SK-N-SH treated with all-trans-retinoic acid at 6 μM for 48 hours (cell line): ENCODE measurements around the gene FARS2.

Experiments used
- ATAC-seq: fragments of 200-7000 bp; cut with Tn5 transposase; 3 replicates; pipeline ENCODE4 v1.9.1; 2020; ENCODE audit warnings: mild to moderate bottlenecking, moderate library complexity
- BACH2 ChIP-seq: fragments of 250-450 bp; sonication (Bioruptor Pico); IDR thresholded peaks from 2 replicates; pipeline ENCODE4 v1.9.0; 2021; ENCODE audit warnings: mild to moderate bottlenecking, borderline replicate concordance
- CSDC2 ChIP-seq: fragments of 250-450 bp; sonication (Bioruptor Pico); IDR thresholded peaks from 2 replicates; pipeline ENCODE4 v1.5.0; 2020; ENCODE audit warnings: mild to moderate bottlenecking, moderate library complexity
- ESRRG ChIP-seq: fragments of 250-450 bp; sonication (Bioruptor Pico); IDR thresholded peaks from 2 replicates; pipeline ENCODE4 v1.6.1; 2021; ENCODE audit warnings: mild to moderate bottlenecking
- GLIS3 ChIP-seq: fragments of 250-450 bp; sonication (Bioruptor Pico); IDR thresholded peaks from 2 replicates; pipeline ENCODE4 v1.5.0; 2020; ENCODE audit warnings: mild to moderate bottlenecking, moderate library complexity
- ISL1 ChIP-seq: fragments of 250-450 bp; sonication (Bioruptor Pico); IDR thresholded peaks from 2 replicates; pipeline ENCODE4 v2.1.2; 2022; ENCODE audit warnings: mild to moderate bottlenecking, moderate library complexity
- OSR1 ChIP-seq: fragments of 250-450 bp; sonication (Bioruptor Pico); IDR thresholded peaks from 2 replicates; pipeline ENCODE4 v1.8.0; 2022; ENCODE audit warnings: moderate library complexity, mild to moderate bottlenecking, inconsistent platforms
- POU6F1 ChIP-seq: fragments of 250-450 bp; sonication (Bioruptor Pico); IDR thresholded peaks from 2 replicates; pipeline ENCODE4 v1.8.0; 2021; ENCODE audit warnings: low read depth, mild to moderate bottlenecking, moderate library complexity, borderline replicate concordance
- PPARA ChIP-seq: fragments of 250-450 bp; sonication (Bioruptor Pico); IDR thresholded peaks from 2 replicates; pipeline ENCODE4 v1.5.0; 2020; ENCODE audit warnings: mild to moderate bottlenecking, borderline replicate concordance
- RARB ChIP-seq: fragments of 250-450 bp; sonication (Bioruptor Pico); IDR thresholded peaks from 2 replicates; pipeline ENCODE4 v1.8.0; 2021; ENCODE audit warnings: mild to moderate bottlenecking, moderate library complexity
- SNAI2 ChIP-seq: fragments of 250-450 bp; sonication (Bioruptor Pico); IDR thresholded peaks from 2 replicates; pipeline ENCODE4 v1.5.0; 2020; ENCODE audit warnings: mild to moderate bottlenecking, moderate library complexity
- TCF4 ChIP-seq: fragments of 250-450 bp; sonication (Bioruptor Pico); IDR thresholded peaks from 2 replicates; pipeline ENCODE4 v1.8.0; 2021; ENCODE audit warnings: mild to moderate bottlenecking, moderate library complexity, borderline replicate concordance
- TOX ChIP-seq: fragments of 250-450 bp; sonication (Bioruptor Pico); IDR thresholded peaks from 2 replicates; pipeline ENCODE4 v1.8.0; 2021; ENCODE audit warnings: mild to moderate bottlenecking, moderate library complexity, borderline replicate concordance
- ZFP3 ChIP-seq: fragments of 250-450 bp; sonication (Bioruptor Pico); IDR thresholded peaks from 2 replicates; pipeline ENCODE4 v1.5.0; 2020; ENCODE audit warnings: mild to moderate bottlenecking, moderate library complexity
- ZFP30 ChIP-seq: fragments of 450-650 bp; formaldehyde crosslinking; IDR thresholded peaks from 2 replicates; pipeline ENCODE4 v1.5.0; 2022; ENCODE audit warnings: mild to moderate bottlenecking, moderate library complexity
- ZNF565 ChIP-seq: fragments of 450-650 bp; formaldehyde crosslinking; conservative IDR thresholded peaks from 2 replicates; pipeline ENCODE4 v1.5.0; 2020; ENCODE audit warnings: low read depth, mild to moderate bottlenecking, moderate library complexity
- ZNF70 ChIP-seq: fragments of 450-650 bp; formaldehyde crosslinking; IDR thresholded peaks from 2 replicates; pipeline ENCODE4 v1.5.0; 2020; ENCODE audit warnings: mild to moderate bottlenecking, moderate library complexity
- ZNF8 ChIP-seq: fragments of 450-650 bp; formaldehyde crosslinking; IDR thresholded peaks from 2 replicates; pipeline ENCODE4 v1.5.0; 2020; ENCODE audit warnings: mild to moderate bottlenecking, moderate library complexity
- TF ChIP-seq, protein P1 (sequence below): fragments of 250-450 bp; sonication (Bioruptor Pico); IDR thresholded peaks from 2 replicates; pipeline ENCODE4 v1.5.0; 2020; ENCODE audit warnings: mild to moderate bottlenecking, moderate library complexity

Gene FARS2

DNA sequence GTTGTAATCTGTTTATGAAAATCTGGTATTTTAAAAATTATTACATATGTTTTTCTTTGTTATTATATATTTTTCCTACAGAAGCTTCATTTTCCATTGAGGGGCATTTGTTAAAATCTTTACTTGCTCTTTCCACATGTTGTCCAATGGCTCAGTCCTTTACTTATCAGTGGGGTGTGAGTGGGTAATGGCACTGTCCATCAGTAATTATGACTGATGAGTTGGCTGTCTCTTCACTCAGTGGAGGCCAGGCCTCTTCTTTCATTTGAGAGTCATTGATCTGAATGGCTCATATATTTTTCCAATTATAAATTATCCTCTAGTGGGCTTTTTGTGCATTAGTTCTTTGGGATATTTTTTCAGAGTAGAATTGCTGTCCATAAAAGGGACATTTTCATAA lies 45.7 kb downstream of the FARS2 start:
- TF ChIP-seq OSR1 (no peak), POU6F1 (no peak), ESRRG (CRISPR knock-in tag) (no peak), TCF4 (CRISPR knock-in tag) (no peak)
- ATAC-seq: no peak

GRCh38 chr6:5308066-5308465 lies 46.8 kb downstream of the FARS2 start:
- TF ChIP-seq GLIS3 (CRISPR knock-in tag) (no peak), POU6F1 (no peak), CSDC2 (CRISPR knock-in tag) (no peak), ZNF70 (no peak), ZFP30 (CRISPR knock-in tag) (no peak), BACH2 (no peak), ESRRG (CRISPR knock-in tag) (no peak), TCF4 (CRISPR knock-in tag) (no peak), ZNF8 (CRISPR knock-in tag) (no peak), SNAI2 (CRISPR knock-in tag) (no peak), OSR1 (no peak)
- no peak for ATAC-seq

GRCh38 chr6:5314191-5314865 lies 53.0 kb downstream of the FARS2 start:
- ATAC-seq: no peak
- TF ChIP-seq TCF4 (CRISPR knock-in tag) (no peak), TOX (CRISPR knock-in tag) (no peak), PPARA (CRISPR knock-in tag) (no peak), ZNF8 (CRISPR knock-in tag) (no peak), ZNF565 (CRISPR knock-in tag) (no peak), ESRRG (CRISPR knock-in tag) (no peak), RARB (CRISPR knock-in tag) (no peak), ZFP30 (CRISPR knock-in tag) (no peak), POU6F1 (no peak), OSR1 (no peak)

DNA sequence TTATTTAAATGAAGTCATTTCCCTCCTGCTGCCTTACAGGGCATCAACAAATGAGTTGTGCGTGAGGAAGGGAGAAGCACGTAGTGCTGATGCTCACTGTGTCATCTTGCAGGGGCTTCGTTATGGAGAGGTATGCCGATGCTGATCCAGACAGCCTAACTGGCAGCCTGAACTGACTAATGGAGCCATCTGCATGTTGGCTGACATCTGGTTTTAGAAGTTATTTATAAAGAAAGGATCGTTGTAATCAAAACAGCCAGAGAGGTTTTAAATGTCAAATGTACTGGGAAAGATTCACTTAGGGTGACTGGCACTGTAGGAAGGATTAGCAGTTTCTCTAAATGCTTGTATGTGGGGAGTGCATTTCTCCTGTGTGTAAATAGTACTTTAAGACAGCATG lies 54.6 kb downstream of the FARS2 start:
- TF ChIP-seq TCF4 (CRISPR knock-in tag) (peak; percentile 58; the same call in 1 of the 2 replicates), ZFP3 (CRISPR knock-in tag) (no peak), ISL1 (CRISPR knock-in tag) (no peak)
- ATAC-seq: peak; percentile 80

DNA sequence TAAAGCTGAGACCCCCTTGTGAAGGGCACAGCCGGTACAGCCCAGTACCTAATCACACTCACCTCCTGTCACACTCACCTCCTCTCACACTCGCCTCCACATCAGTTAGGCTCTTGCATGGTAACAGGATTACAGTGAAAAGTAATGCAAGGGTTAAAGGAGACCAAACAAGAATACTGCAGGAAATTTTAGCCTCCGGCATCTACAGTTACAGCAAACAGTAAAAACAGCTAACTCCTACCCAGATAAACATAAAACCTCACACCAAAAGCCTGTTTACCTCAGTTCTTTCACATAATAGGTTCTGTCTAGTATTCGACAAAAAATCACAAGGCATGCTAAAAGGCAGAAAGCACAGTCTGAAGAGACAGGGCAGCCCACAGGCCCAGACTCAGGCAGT lies 55.6 kb downstream of the FARS2 start:
- TF ChIP-seq ZNF565 (CRISPR knock-in tag): no peak
- TF ChIP-seq ISL1 (CRISPR knock-in tag): no peak
- TF ChIP-seq POU6F1: no peak
- TF ChIP-seq, protein P1, sequence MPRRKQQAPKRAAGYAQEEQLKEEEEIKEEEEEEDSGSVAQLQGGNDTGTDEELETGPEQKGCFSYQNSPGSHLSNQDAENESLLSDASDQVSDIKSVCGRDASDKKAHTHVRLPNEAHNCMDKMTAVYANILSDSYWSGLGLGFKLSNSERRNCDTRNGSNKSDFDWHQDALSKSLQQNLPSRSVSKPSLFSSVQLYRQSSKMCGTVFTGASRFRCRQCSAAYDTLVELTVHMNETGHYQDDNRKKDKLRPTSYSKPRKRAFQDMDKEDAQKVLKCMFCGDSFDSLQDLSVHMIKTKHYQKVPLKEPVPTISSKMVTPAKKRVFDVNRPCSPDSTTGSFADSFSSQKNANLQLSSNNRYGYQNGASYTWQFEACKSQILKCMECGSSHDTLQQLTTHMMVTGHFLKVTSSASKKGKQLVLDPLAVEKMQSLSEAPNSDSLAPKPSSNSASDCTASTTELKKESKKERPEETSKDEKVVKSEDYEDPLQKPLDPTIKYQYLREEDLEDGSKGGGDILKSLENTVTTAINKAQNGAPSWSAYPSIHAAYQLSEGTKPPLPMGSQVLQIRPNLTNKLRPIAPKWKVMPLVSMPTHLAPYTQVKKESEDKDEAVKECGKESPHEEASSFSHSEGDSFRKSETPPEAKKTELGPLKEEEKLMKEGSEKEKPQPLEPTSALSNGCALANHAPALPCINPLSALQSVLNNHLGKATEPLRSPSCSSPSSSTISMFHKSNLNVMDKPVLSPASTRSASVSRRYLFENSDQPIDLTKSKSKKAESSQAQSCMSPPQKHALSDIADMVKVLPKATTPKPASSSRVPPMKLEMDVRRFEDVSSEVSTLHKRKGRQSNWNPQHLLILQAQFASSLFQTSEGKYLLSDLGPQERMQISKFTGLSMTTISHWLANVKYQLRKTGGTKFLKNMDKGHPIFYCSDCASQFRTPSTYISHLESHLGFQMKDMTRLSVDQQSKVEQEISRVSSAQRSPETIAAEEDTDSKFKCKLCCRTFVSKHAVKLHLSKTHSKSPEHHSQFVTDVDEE (CRISPR knock-in tag): no peak
- TF ChIP-seq, all 23 proteins: peak for 0
- no peak for ATAC-seq
